HFFc6 (cell line): ENCODE measurements around the gene PLEKHG4B. TPM values are rescaled to one million over a fixed set of nuclear protein-coding genes. Genes with fewer than 3 reads are reported as not detected.
"Not testable (repeated sequence)": the region's sequence is repeated elsewhere in the genome, so short reads cannot be mapped to it uniquely, and the experiment has no call there.

Experiments
- DNase-seq: peaks from one replicate; pipeline ENCODE4 v3.0.0-alpha.2; 2018
- H3K27ac Mint-ChIP-seq: 2 replicates; pipeline ENCODE4 v1.8.0; 2020; ENCODE audit warnings: mild to moderate bottlenecking, mixed read lengths
- H3K27me3 Mint-ChIP-seq: 2 replicates; pipeline ENCODE4 v1.8.0; 2021; ENCODE audit warnings: mild to moderate bottlenecking, moderate library complexity, mixed read lengths; ENCODE audit not compliant: insufficient read depth
- H3K36me3 Mint-ChIP-seq: 2 replicates; pipeline ENCODE4 v1.8.0; 2021; ENCODE audit warnings: low read depth, mixed read lengths
- H3K4me1 Mint-ChIP-seq: 2 replicates; pipeline ENCODE4 v1.8.0; 2020; ENCODE audit warnings: low read depth, mixed read lengths
- H3K4me3 Mint-ChIP-seq: 2 replicates; pipeline ENCODE4 v1.8.0; 2020; ENCODE audit warnings: mild to moderate bottlenecking, moderate library complexity, mixed read lengths
- H3K9me3 Mint-ChIP-seq: 2 replicates; pipeline ENCODE4 v1.8.0; 2020; ENCODE audit warnings: mild to moderate bottlenecking, mixed read lengths
- CTCF ChIP-seq: fragments of 200-600 bp; sonication (generic); IDR thresholded peaks from 2 replicates; pipeline ENCODE4 v1.5.0; 2021; ENCODE audit warnings: antibody characterized with exemption, mild to moderate bottlenecking
- total RNA-seq, 6 experiments: library from RNA; stranded (reverse); fragmentation: NEBNext Ultra II Directional; extraction: Animal tissue kit (Norgen Biotek cat#: 25700); gene quantifications; 2 replicates in 1 of 6; 3 replicates in 5 of 6; pipeline ENCODE4 v1.2.3, GENCODE V29; 2021

The PLEKHG4B gene
- total RNA-seq, 6 experiments from 2014 or later: 0.66 to 4.3 (median 3.9) TPM

- DNase-seq: no peak
Observed at GRCh38 chr5:223791-224190, 131.8 kb downstream of the PLEKHG4B start.

GRCh38 chr5:225334-225733 lies 133.4 kb downstream of the PLEKHG4B start:
- Mint-ChIP-seq H3K4me3 (no peak overlapping the region), H3K9me3 (no peaks in the 10 kb centered on the region), H3K27ac (no peak overlapping the region), H3K27me3 (no peaks in the 10 kb centered on the region), H3K36me3 (peaks cover 35% of the 10 kb centered on the region), H3K4me1 (peaks cover 30% of the 10 kb centered on the region)
- no peak for TF ChIP-seq CTCF
- DNase-seq: no peak

More at GRCh38 chr5:223791-224190, 131.8 kb downstream of the PLEKHG4B start:
- H3K27ac Mint-ChIP-seq: no peak overlapping the region; the same call in 1 of the 2 replicates
- H3K36me3 Mint-ChIP-seq: peaks cover 31% of the 10 kb centered on the region
- no peak for TF ChIP-seq CTCF
- H3K27me3 Mint-ChIP-seq: no peaks in the 10 kb centered on the region
- H3K4me1 Mint-ChIP-seq: peaks cover 41% of the 10 kb centered on the region
- no peaks in the 10 kb centered on the region for H3K9me3 Mint-ChIP-seq
- no peak overlapping the region for H3K4me3 Mint-ChIP-seq

DNA sequence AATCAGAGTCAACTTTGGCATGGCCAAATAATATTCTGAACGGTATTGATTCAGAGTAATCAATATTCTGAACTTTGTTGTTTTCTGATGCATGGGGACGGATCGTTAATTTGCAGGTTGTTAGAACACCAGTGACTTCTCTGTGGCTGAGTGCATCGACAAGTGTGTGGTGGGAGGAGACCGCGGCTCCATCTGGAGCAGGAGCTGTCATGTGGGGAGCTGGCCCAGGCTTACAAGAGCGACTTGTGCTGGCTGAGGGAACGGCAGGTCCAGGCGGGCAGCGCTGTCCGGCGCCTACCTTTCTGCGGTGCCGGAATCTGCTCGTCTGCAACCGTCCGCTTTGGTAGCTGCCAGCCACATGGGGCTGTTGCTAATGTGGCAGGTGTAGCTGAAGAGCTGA lies 135.4 kb downstream of the PLEKHG4B start:
- peaks cover 47% of the 10 kb centered on the region for H3K36me3 Mint-ChIP-seq
- not testable (repeated sequence) for H3K9me3 Mint-ChIP-seq

GRCh38 chr5:228886-229285 lies 136.9 kb downstream of the PLEKHG4B start:
- H3K27ac Mint-ChIP-seq: no peak overlapping the region
- TF ChIP-seq CTCF: no peak
- peaks cover 52% of the 10 kb centered on the region for H3K36me3 Mint-ChIP-seq
- no peak for DNase-seq
- no peaks in the 10 kb centered on the region for H3K4me1 Mint-ChIP-seq
- no peaks in the 10 kb centered on the region for H3K9me3 Mint-ChIP-seq
- H3K4me3 Mint-ChIP-seq: no peak overlapping the region
- no peaks in the 10 kb centered on the region for H3K27me3 Mint-ChIP-seq

More for the DNA sequence above, 135.4 kb downstream of the PLEKHG4B start:
- DNase-seq, H3K27me3 Mint-ChIP-seq, H3K4me3 Mint-ChIP-seq: not testable (repeated sequence)
- H3K27ac Mint-ChIP-seq: peak overlapping the region; percentile 42; the same call in 1 of the 2 replicates
- H3K4me1 Mint-ChIP-seq: peaks cover 13% of the 10 kb centered on the region

DNA sequence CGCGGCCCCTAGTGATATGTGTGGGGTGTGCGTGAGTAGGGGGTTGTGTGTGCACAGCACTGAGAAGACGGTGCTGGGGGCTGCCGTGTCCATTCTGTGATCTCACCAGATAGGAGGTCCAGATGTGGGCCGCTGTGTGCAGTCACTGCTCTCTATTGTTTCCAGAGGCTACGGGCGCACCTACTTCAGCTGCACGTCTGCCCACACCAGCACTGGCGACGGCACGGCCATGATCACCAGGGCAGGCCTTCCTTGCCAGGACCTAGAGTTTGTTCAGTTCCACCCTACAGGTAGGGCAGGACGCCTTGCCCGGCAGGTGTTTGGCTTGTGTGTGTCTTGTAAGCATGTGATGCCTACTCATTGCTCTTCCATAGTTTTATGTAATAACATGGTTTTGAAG lies 138.7 kb downstream of the PLEKHG4B start:
- Mint-ChIP-seq H3K27me3 (no peaks in the 10 kb centered on the region), H3K36me3 (peaks cover 48% of the 10 kb centered on the region), H3K27ac (no peak overlapping the region), H3K4me3 (no peak overlapping the region), H3K9me3 (no peaks in the 10 kb centered on the region), H3K4me1 (no peaks in the 10 kb centered on the region)
- TF ChIP-seq CTCF: no peak
- DNase-seq: no peak

DNA sequence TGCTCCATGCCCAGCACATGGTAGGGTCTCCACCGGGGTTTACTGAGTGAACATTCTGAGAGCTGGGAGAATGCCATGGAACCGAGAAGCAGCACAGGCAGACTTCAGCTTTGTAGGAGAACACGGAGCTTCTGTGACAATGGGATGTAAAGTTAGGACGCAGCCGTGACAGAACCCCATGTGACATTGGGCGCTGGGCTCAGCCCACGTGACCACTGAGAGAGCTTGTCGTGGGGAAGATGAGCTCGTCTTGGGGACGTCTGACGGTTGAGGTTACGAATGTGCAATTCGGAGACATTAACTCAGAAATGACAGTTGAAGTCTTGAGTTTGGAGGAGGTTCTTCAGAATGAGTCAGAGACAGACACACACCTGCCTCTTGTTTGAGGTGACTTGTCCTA lies 139.7 kb downstream of the PLEKHG4B start:
- H3K36me3 Mint-ChIP-seq: peaks cover 48% of the 10 kb centered on the region
- H3K27ac Mint-ChIP-seq: no peak overlapping the region
- TF ChIP-seq CTCF: no peak
- no peak overlapping the region for H3K4me3 Mint-ChIP-seq
- H3K4me1 Mint-ChIP-seq: no peaks in the 10 kb centered on the region
- no peaks in the 10 kb centered on the region for H3K9me3 Mint-ChIP-seq
- no peak for DNase-seq
- H3K27me3 Mint-ChIP-seq: no peaks in the 10 kb centered on the region

GRCh38 chr5:233426-233825 lies 141.5 kb downstream of the PLEKHG4B start:
- not testable (repeated sequence) for H3K9me3 Mint-ChIP-seq, DNase-seq, H3K27me3 Mint-ChIP-seq, H3K4me1 Mint-ChIP-seq, H3K4me3 Mint-ChIP-seq, H3K27ac Mint-ChIP-seq
- peaks cover 39% of the 10 kb centered on the region for H3K36me3 Mint-ChIP-seq
